ENCODE data around the gene AIF1L. TPM values are rescaled to one million over a fixed set of nuclear protein-coding genes. Genes with fewer than 3 reads are reported as not detected.
A peak's percentile ranks its signal among the peaks of the same experiment; 100 is the strongest.

The AIF1L gene
- 19.1 TPM for total RNA-seq

- peak; percentile 69 for DNase-seq
These were observed at the start of gene AIF1L for GRCh38 chr9:131096269-131097125. Gene AIF1L, plus strand, starts transcription at chr9:131096531. Its CDS starts 99 bp downstream, at chr9:131096630.

GRCh38 chr9:131046581-131047202 lies 49.6 kb upstream of the AIF1L start:
- peak; percentile 85 for DNase-seq

GRCh38 chr9:131048332-131048731 lies 48.0 kb upstream of the AIF1L start:
- no peak for DNase-seq

- DNase-seq, result no peak
These were observed 47.5 kb upstream of the AIF1L start for GRCh38 chr9:131048820-131049219.

GRCh38 chr9:131049829-131050715 lies 46.3 kb upstream of the AIF1L start:
- no peak for DNase-seq

- no peak for DNase-seq
These were observed 45.5 kb upstream of the AIF1L start for GRCh38 chr9:131050831-131051230.

- no peak for DNase-seq
These were observed 44.5 kb upstream of the AIF1L start for GRCh38 chr9:131051592-131052517.

GRCh38 chr9:131053896-131054295 lies 42.4 kb upstream of the AIF1L start:
- DNase-seq, result no peak

GRCh38 chr9:131056781-131057506 lies 39.4 kb upstream of the AIF1L start:
- no peak for DNase-seq

GRCh38 chr9:131060900-131061630 lies 35.3 kb upstream of the AIF1L start:
- DNase-seq, result no peak

- no peak for DNase-seq
These were observed 33.4 kb upstream of the AIF1L start for GRCh38 chr9:131062969-131063368.

- DNase-seq, result no peak
These were observed 30.7 kb upstream of the AIF1L start for GRCh38 chr9:131065599-131065998.

- DNase-seq, result no peak
These were observed 28.7 kb upstream of the AIF1L start for GRCh38 chr9:131067625-131068024.

GRCh38 chr9:131068076-131068816 lies 28.1 kb upstream of the AIF1L start:
- no peak for DNase-seq

- no peak for DNase-seq
These were observed 26.6 kb upstream of the AIF1L start for GRCh38 chr9:131069699-131070098.

GRCh38 chr9:131072107-131072870 lies 24.0 kb upstream of the AIF1L start:
- DNase-seq, result no peak

GRCh38 chr9:131072871-131073237 lies 23.5 kb upstream of the AIF1L start:
- DNase-seq, result no peak

- DNase-seq, result no peak
These were observed 19.8 kb upstream of the AIF1L start for GRCh38 chr9:131076347-131077195.
